Measurements from ENCODE around the gene CADM2. TPM values are rescaled to one million over a fixed set of nuclear protein-coding genes. Genes with fewer than 3 reads are reported as not detected.

CADM2 gene
- total and polyA plus RNA-seq, 12 donors = 0.10 to 12.6 (median 2.2) TPM

DNA sequence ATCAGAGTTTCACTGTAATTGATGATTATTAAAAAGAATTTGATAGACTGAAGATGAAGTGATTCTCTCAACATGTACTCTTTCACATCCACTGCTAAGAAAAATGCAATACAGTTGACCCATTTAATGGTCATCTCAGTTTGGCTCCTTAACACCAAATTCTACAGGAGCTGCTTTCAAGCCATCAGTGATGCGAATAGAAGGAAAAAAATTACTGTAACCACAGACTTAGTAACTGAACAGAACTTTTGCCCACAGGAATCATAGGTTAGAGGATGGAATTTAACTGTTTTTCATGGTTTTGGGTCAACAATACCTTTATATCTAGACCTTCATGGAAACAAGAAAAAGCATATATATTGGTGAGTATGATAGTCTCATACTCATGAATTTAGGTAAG lies 633.5 kb downstream of the CADM2 start:
- WGBS, 4 donors = 78 to 86% (median 81%) methylated on average over 1 of the region's 1 CpG
- DNase-seq = no peak
- Histone ChIP-seq H3K4me1 (replicated peaks in 1 of 2) (no peaks in the 10 kb centered on the region), H3K36me3 (replicated peaks in 1 of 2) (no peaks in the 10 kb centered on the region), H3K27me3 (no peaks in the 10 kb centered on the region), H3K9me3 (replicated peaks in 1 of 3) (no peaks in the 10 kb centered on the region), H3K27ac (no peak overlapping the region), H3K4me3 (no peak overlapping the region)
- TF ChIP-seq, protein P1, sequence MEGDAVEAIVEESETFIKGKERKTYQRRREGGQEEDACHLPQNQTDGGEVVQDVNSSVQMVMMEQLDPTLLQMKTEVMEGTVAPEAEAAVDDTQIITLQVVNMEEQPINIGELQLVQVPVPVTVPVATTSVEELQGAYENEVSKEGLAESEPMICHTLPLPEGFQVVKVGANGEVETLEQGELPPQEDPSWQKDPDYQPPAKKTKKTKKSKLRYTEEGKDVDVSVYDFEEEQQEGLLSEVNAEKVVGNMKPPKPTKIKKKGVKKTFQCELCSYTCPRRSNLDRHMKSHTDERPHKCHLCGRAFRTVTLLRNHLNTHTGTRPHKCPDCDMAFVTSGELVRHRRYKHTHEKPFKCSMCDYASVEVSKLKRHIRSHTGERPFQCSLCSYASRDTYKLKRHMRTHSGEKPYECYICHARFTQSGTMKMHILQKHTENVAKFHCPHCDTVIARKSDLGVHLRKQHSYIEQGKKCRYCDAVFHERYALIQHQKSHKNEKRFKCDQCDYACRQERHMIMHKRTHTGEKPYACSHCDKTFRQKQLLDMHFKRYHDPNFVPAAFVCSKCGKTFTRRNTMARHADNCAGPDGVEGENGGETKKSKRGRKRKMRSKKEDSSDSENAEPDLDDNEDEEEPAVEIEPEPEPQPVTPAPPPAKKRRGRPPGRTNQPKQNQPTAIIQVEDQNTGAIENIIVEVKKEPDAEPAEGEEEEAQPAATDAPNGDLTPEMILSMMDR (IDR thresholded peaks at IDR 0.05) = no peak
- no peak for TF ChIP-seq POLR2A (IDR thresholded peaks at IDR 0.05)
- intact Hi-C loops (cut with DNase I) = no loop called here

DNA sequence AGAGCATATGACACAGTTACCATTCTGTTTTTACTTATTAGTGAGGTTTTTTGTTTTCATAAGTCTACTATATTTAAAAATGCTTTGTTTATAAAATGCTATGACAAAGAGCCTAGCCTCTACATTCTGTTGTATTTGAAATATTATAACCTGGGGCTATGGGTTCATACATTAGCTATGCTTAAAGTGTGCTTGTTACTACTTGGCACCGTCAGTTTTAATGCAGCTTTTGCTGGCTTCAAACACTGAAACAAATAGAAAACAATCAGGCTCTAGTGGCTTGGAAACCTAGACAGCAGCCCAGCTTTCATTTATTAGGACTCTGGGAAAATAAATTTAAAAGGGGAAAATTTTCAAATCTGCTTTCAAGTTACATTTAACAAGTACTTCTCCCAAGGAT lies 635.9 kb downstream of the CADM2 start:
- intact Hi-C loops (cut with DNase I) = no loop called here
- H3K27ac ChIP-seq = no peak overlapping the region
- no peaks in the 10 kb centered on the region for H3K27me3 ChIP-seq
- TF ChIP-seq, protein P1 (IDR thresholded peaks at IDR 0.05) = no peak
- no peaks in the 10 kb centered on the region for H3K4me1 ChIP-seq (replicated peaks in 1 of 2)
- no peaks in the 10 kb centered on the region for H3K36me3 ChIP-seq (replicated peaks in 1 of 2)
- no peaks in the 10 kb centered on the region for H3K9me3 ChIP-seq (replicated peaks in 1 of 3)
- 61 to 70% (median 66%) methylated on average over 1 of the region's 1 CpG for WGBS, 4 donors
- DNase-seq = no peak
- no peak overlapping the region for H3K4me3 ChIP-seq

DNA sequence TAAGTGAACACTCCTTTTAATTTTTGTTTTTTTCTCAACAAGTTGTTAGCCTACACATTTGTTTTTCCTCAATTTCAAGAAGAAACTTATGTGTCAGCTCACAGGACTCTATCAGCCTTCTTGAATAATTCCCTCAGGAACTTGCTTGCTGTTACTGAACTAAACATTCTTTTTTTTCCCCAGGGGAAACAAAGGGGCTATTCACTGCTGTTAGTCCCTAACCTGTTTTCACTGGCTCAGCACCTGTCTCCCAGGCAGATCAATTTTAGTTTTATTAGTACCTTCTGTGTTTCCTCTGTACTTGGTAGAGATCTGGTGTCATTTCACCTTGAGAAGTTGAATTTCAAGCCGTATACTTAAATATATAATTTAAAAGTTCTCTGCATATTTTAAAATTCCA lies 644.6 kb downstream of the CADM2 start:
- WGBS, 4 donors = 56 to 69% (median 61%) methylated on average over 1 of the region's 1 CpG

DNA sequence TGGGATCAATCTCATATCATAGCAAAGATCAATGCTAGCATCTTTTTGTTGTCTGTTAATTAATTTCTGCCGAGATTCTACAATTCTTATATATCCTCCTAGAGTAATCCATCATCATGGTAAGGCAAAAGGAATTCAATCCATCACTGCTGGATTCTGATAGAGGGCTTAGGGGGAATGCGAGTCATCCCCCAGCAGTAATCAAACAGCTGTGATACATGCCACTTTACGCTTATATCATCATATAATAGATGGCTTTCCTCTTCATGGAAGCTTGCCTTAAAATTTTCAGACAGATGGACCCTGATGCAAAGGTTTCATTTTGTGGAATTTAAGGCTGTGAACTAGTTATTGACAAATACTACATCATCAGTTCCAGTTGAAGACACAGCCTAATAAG lies 645.9 kb downstream of the CADM2 start:
- H3K36me3 ChIP-seq (replicated peaks in 1 of 2) = no peaks in the 10 kb centered on the region
- no peak overlapping the region for H3K4me3 ChIP-seq
- no peaks in the 10 kb centered on the region for H3K9me3 ChIP-seq (replicated peaks in 1 of 3)
- no peak overlapping the region for H3K27ac ChIP-seq
- no peaks in the 10 kb centered on the region for H3K27me3 ChIP-seq
- DNase-seq = no peak
- intact Hi-C loops (cut with DNase I) = no loop called here
- H3K4me1 ChIP-seq (replicated peaks in 1 of 2) = no peaks in the 10 kb centered on the region
- TF ChIP-seq, protein P1 (IDR thresholded peaks at IDR 0.05) = no peak
- TF ChIP-seq POLR2A (IDR thresholded peaks at IDR 0.05) = no peak
- WGBS, 4 donors = 60 to 79% (median 69%) methylated on average over 3 of the region's 3 CpGs

More for the DNA sequence above, 644.6 kb downstream of the CADM2 start:
- Histone ChIP-seq H3K36me3 (replicated peaks in 1 of 2) (no peaks in the 10 kb centered on the region), H3K27ac (no peak overlapping the region), H3K9me3 (replicated peaks in 1 of 3) (no peaks in the 10 kb centered on the region), H3K4me1 (replicated peaks in 1 of 2) (no peaks in the 10 kb centered on the region), H3K27me3 (no peaks in the 10 kb centered on the region), H3K4me3 (no peak overlapping the region)
- TF ChIP-seq, protein P1 (IDR thresholded peaks at IDR 0.05) = no peak
- no peak for TF ChIP-seq POLR2A (IDR thresholded peaks at IDR 0.05)
- no peak for DNase-seq
- intact Hi-C loops (cut with DNase I) = no loop called here

All from adrenal gland (tissue), 12 donors.